ENCODE data around the gene NFKB2. TPM values are rescaled to one million over a fixed set of nuclear protein-coding genes. Genes with fewer than 3 reads are reported as not detected.
A peak's percentile ranks its signal among the peaks of the same experiment; 100 is the strongest.

Gene NFKB2
- total RNA-seq, 1 donor: 16.2 TPM

- peak; percentile 78 for TF ChIP-seq CTCF (IDR thresholded peaks at IDR 0.05; ENCODE audit: insufficient read depth, low read length)
- DNase-seq (ENCODE audit: low read depth): peak; percentile 83
- H3K4me3 ChIP-seq (ENCODE audit: low read depth, low read length): peak overlapping the region; percentile 59
These were observed 3.9 kb downstream of the NFKB2 start for GRCh38 chr10:102399217-102400021.

GRCh38 chr10:102400076-102400475, 4.6 kb downstream of the NFKB2 start:
- H3K4me3 ChIP-seq (ENCODE audit: low read depth, low read length): no peak overlapping the region
- TF ChIP-seq CTCF (IDR thresholded peaks at IDR 0.05; ENCODE audit: insufficient read depth, low read length): no peak
- no peak for DNase-seq (ENCODE audit: low read depth)

GRCh38 chr10:102400598-102401341, 5.3 kb downstream of the NFKB2 start:
- H3K4me3 ChIP-seq (ENCODE audit: low read depth, low read length): no peak overlapping the region
- no peak for DNase-seq (ENCODE audit: low read depth)
- TF ChIP-seq CTCF (IDR thresholded peaks at IDR 0.05; ENCODE audit: insufficient read depth, low read length): no peak

GRCh38 chr10:102401342-102401654, 5.8 kb downstream of the NFKB2 start:
- no peak for TF ChIP-seq CTCF (IDR thresholded peaks at IDR 0.05; ENCODE audit: insufficient read depth, low read length)
- no peak for DNase-seq (ENCODE audit: low read depth)
- H3K4me3 ChIP-seq (ENCODE audit: low read depth, low read length): no peak overlapping the region

GRCh38 chr10:102401735-102402511, 6.4 kb downstream of the NFKB2 start:
- no peak for TF ChIP-seq CTCF (IDR thresholded peaks at IDR 0.05; ENCODE audit: insufficient read depth, low read length)
- DNase-seq (ENCODE audit: low read depth): peak; percentile 27
- no peak overlapping the region for H3K4me3 ChIP-seq (ENCODE audit: low read depth, low read length)

- TF ChIP-seq CTCF (IDR thresholded peaks at IDR 0.05; ENCODE audit: insufficient read depth, low read length): no peak
- no peak for DNase-seq (ENCODE audit: low read depth)
- H3K4me3 ChIP-seq (ENCODE audit: low read depth, low read length): no peak overlapping the region
These were observed 7.0 kb downstream of the NFKB2 start for GRCh38 chr10:102402512-102402896.
